ENCODE results near the gene FES.
"Not testable (repeated sequence)": the region's sequence is repeated elsewhere in the genome, so short reads cannot be mapped to it uniquely, and the experiment has no call there.

The FES gene

GRCh38 chr15:90871139-90871715 is 13.1 kb upstream of the FES start:
- H3K4me1 ChIP-seq (ENCODE audit: insufficient read depth, low read length), result peaks cover 50% of the 10 kb centered on the region
- H3K27ac ChIP-seq (ENCODE audit: low read depth, low read length), result peak overlapping the region; percentile 78
- peaks cover 6% of the 10 kb centered on the region for H3K36me3 ChIP-seq (ENCODE audit: insufficient read depth, low read length)
- 1% methylated on average over 66 of the region's 71 CpGs for WGBS
- no peaks in the 10 kb centered on the region for H3K27me3 ChIP-seq (ENCODE audit: insufficient read depth, low read length)
- H3K9me3 ChIP-seq (ENCODE audit: insufficient read depth, low read depth, low read length), result no peaks in the 10 kb centered on the region
- H3K4me3 ChIP-seq (ENCODE audit: low read length), result peak overlapping the region; percentile 77
- peak overlapping the region; percentile 77 for H3K9ac ChIP-seq (ENCODE audit: low read depth, low read length)

GRCh38 chr15:90871716-90872485 is 12.4 kb upstream of the FES start:
- H3K9ac ChIP-seq (ENCODE audit: low read depth, low read length), result peak overlapping the region; percentile 77
- H3K27ac ChIP-seq (ENCODE audit: low read depth, low read length), result peak overlapping the region; percentile 48; the same call in 1 of the 2 replicates
- peak overlapping the region; percentile 77 for H3K4me3 ChIP-seq (ENCODE audit: low read length)
- H3K4me1 ChIP-seq (ENCODE audit: insufficient read depth, low read length), result peaks cover 50% of the 10 kb centered on the region
- no peaks in the 10 kb centered on the region for H3K9me3 ChIP-seq (ENCODE audit: insufficient read depth, low read depth, low read length)
- no peaks in the 10 kb centered on the region for H3K27me3 ChIP-seq (ENCODE audit: insufficient read depth, low read length)
- WGBS, result under 1% methylated on average over 77 of the region's 77 CpGs
- peaks cover 12% of the 10 kb centered on the region for H3K36me3 ChIP-seq (ENCODE audit: insufficient read depth, low read length)

- Histone ChIP-seq H3K9me3 (ENCODE audit: insufficient read depth, low read depth, low read length) (no peaks in the 10 kb centered on the region), H3K27ac (ENCODE audit: low read depth, low read length) (peak overlapping the region; percentile 48), H3K36me3 (ENCODE audit: insufficient read depth, low read length) (peaks cover 20% of the 10 kb centered on the region), H3K9ac (ENCODE audit: low read depth, low read length) (peak overlapping the region; percentile 77; the same call in 1 of the 2 replicates), H3K27me3 (ENCODE audit: insufficient read depth, low read length) (no peaks in the 10 kb centered on the region), H3K4me1 (ENCODE audit: insufficient read depth, low read length) (peaks cover 50% of the 10 kb centered on the region), H3K4me3 (ENCODE audit: low read length) (peak overlapping the region; percentile 77)
- 41% methylated on average over 11 of the region's 12 CpGs for whole genome bisulfite sequencing
Measured at GRCh38 chr15:90872486-90873184, 11.7 kb upstream of the FES start.

GRCh38 chr15:90873488-90873997 is 10.8 kb upstream of the FES start:
- 78% methylated on average over 6 of the region's 6 CpGs for WGBS
- H3K9ac ChIP-seq (ENCODE audit: low read depth, low read length), result no peak overlapping the region
- H3K9me3 ChIP-seq (ENCODE audit: insufficient read depth, low read depth, low read length), result no peaks in the 10 kb centered on the region
- H3K27me3 ChIP-seq (ENCODE audit: insufficient read depth, low read length), result no peaks in the 10 kb centered on the region
- peaks cover 28% of the 10 kb centered on the region for H3K36me3 ChIP-seq (ENCODE audit: insufficient read depth, low read length)
- H3K4me1 ChIP-seq (ENCODE audit: insufficient read depth, low read length), result peaks cover 49% of the 10 kb centered on the region
- peak overlapping the region; percentile 77; the same call in 1 of the 2 replicates for H3K4me3 ChIP-seq (ENCODE audit: low read length)
- H3K27ac ChIP-seq (ENCODE audit: low read depth, low read length), result peak overlapping the region; percentile 54; the same call in 1 of the 2 replicates

- peaks cover 43% of the 10 kb centered on the region for H3K4me1 ChIP-seq (ENCODE audit: insufficient read depth, low read length)
- H3K27ac ChIP-seq (ENCODE audit: low read depth, low read length), result peak overlapping the region; percentile 54; the same call in 1 of the 2 replicates
- H3K4me3 ChIP-seq (ENCODE audit: low read length), result peak overlapping the region; percentile 11; the same call in 1 of the 2 replicates
- peaks cover 33% of the 10 kb centered on the region for H3K36me3 ChIP-seq (ENCODE audit: insufficient read depth, low read length)
- WGBS, result 40% methylated on average over 15 of the region's 15 CpGs
- no peak overlapping the region for H3K9ac ChIP-seq (ENCODE audit: low read depth, low read length)
- no peaks in the 10 kb centered on the region for H3K9me3 ChIP-seq (ENCODE audit: insufficient read depth, low read depth, low read length)
- H3K27me3 ChIP-seq (ENCODE audit: insufficient read depth, low read length), result no peaks in the 10 kb centered on the region
Measured at GRCh38 chr15:90873998-90874605, 10.2 kb upstream of the FES start.

GRCh38 chr15:90874986-90875385 is 9.3 kb upstream of the FES start:
- H3K4me3 ChIP-seq (ENCODE audit: low read length); H3K9ac ChIP-seq (ENCODE audit: low read depth, low read length); H3K27ac ChIP-seq (ENCODE audit: low read depth, low read length); H3K27me3 ChIP-seq (ENCODE audit: insufficient read depth, low read length); H3K9me3 ChIP-seq (ENCODE audit: insufficient read depth, low read depth, low read length): not testable (repeated sequence)
- WGBS, result 95% methylated on average over 9 of the region's 9 CpGs
- peaks cover 35% of the 10 kb centered on the region for H3K4me1 ChIP-seq (ENCODE audit: insufficient read depth, low read length)
- peaks cover 42% of the 10 kb centered on the region for H3K36me3 ChIP-seq (ENCODE audit: insufficient read depth, low read length)

GRCh38 chr15:90875549-90875981 is 8.7 kb upstream of the FES start:
- H3K9me3 ChIP-seq (ENCODE audit: insufficient read depth, low read depth, low read length), result no peaks in the 10 kb centered on the region
- peaks cover 47% of the 10 kb centered on the region for H3K36me3 ChIP-seq (ENCODE audit: insufficient read depth, low read length)
- no peaks in the 10 kb centered on the region for H3K27me3 ChIP-seq (ENCODE audit: insufficient read depth, low read length)
- H3K27ac ChIP-seq (ENCODE audit: low read depth, low read length), result no peak overlapping the region
- H3K4me1 ChIP-seq (ENCODE audit: insufficient read depth, low read length), result peaks cover 29% of the 10 kb centered on the region
- 95% methylated on average over 12 of the region's 12 CpGs for whole genome bisulfite sequencing
- H3K4me3 ChIP-seq (ENCODE audit: low read length), result no peak overlapping the region
- H3K9ac ChIP-seq (ENCODE audit: low read depth, low read length), result no peak overlapping the region

GRCh38 chr15:90876046-90876445 is 8.3 kb upstream of the FES start:
- Histone ChIP-seq H3K4me1 (ENCODE audit: insufficient read depth, low read length) (peaks cover 25% of the 10 kb centered on the region), H3K9ac (ENCODE audit: low read depth, low read length) (no peak overlapping the region), H3K4me3 (ENCODE audit: low read length) (no peak overlapping the region), H3K36me3 (ENCODE audit: insufficient read depth, low read length) (peaks cover 49% of the 10 kb centered on the region), H3K27me3 (ENCODE audit: insufficient read depth, low read length) (no peaks in the 10 kb centered on the region), H3K9me3 (ENCODE audit: insufficient read depth, low read depth, low read length) (no peaks in the 10 kb centered on the region), H3K27ac (ENCODE audit: low read depth, low read length) (no peak overlapping the region)
- WGBS, result 95% methylated on average over 20 of the region's 20 CpGs

- H3K4me3 ChIP-seq (ENCODE audit: low read length), result no peak overlapping the region
- H3K27ac ChIP-seq (ENCODE audit: low read depth, low read length), result no peak overlapping the region
- no peaks in the 10 kb centered on the region for H3K27me3 ChIP-seq (ENCODE audit: insufficient read depth, low read length)
- 95% methylated on average over 14 of the region's 15 CpGs for WGBS
- no peak overlapping the region for H3K9ac ChIP-seq (ENCODE audit: low read depth, low read length)
- peaks cover 25% of the 10 kb centered on the region for H3K4me1 ChIP-seq (ENCODE audit: insufficient read depth, low read length)
- H3K36me3 ChIP-seq (ENCODE audit: insufficient read depth, low read length), result peaks cover 49% of the 10 kb centered on the region
- no peaks in the 10 kb centered on the region for H3K9me3 ChIP-seq (ENCODE audit: insufficient read depth, low read depth, low read length)
Measured at GRCh38 chr15:90876512-90877170, 7.7 kb upstream of the FES start.

GRCh38 chr15:90877315-90877714 is 7.0 kb upstream of the FES start:
- Histone ChIP-seq H3K36me3 (ENCODE audit: insufficient read depth, low read length) (peaks cover 49% of the 10 kb centered on the region), H3K9ac (ENCODE audit: low read depth, low read length) (no peak overlapping the region), H3K9me3 (ENCODE audit: insufficient read depth, low read depth, low read length) (no peaks in the 10 kb centered on the region), H3K27me3 (ENCODE audit: insufficient read depth, low read length) (no peaks in the 10 kb centered on the region), H3K4me1 (ENCODE audit: insufficient read depth, low read length) (peaks cover 23% of the 10 kb centered on the region), H3K4me3 (ENCODE audit: low read length) (no peak overlapping the region), H3K27ac (ENCODE audit: low read depth, low read length) (no peak overlapping the region)
- WGBS, result 93% methylated on average over 14 of the region's 14 CpGs

Measured in HUES64 (cell line).